Adrenal gland (tissue), 19 donors: ENCODE measurements around the gene OR4D10. TPM values are rescaled to one million over a fixed set of nuclear protein-coding genes. Genes with fewer than 3 reads are reported as not detected.

Experiments used
- DNase-seq, 7 donors: peaks; one replicate each; pipeline ENCODE4 v3.0.0-alpha.2; 2019 to 2020
- H3K27ac ChIP-seq, 5 donors: fragments of 200-600 bp; sonication (generic) in 4 of 5; 1 replicate in 3 of 5; 2 replicates in 2 of 5; pipeline versions ENCODE4 v1.5.1 to v1.8.0; 2016 to 2020; ENCODE audit warnings: mild to moderate bottlenecking in 1 of 5
- H3K27me3 ChIP-seq: fragments of 200-600 bp; 2 replicates; pipeline ENCODE4 v1.8.0; 2021
- H3K36me3 ChIP-seq, 2 donors: fragments of 200-600 bp; replicated peaks in 1 of 2; 1 replicate in 1 of 2; 2 replicates in 1 of 2; pipeline versions ENCODE4 v1.5.1 to v1.8.0; 2018 to 2022
- H3K4me1 ChIP-seq, 2 donors: fragments of 200-600 bp; replicated peaks in 1 of 2; 1 replicate in 1 of 2; 2 replicates in 1 of 2; pipeline versions ENCODE4 v1.5.1 to v1.8.0; 2018 to 2021
- H3K4me3 ChIP-seq, 4 donors: fragments of 200-600 bp; sonication (generic) in 3 of 4; one replicate each; pipeline ENCODE4 v1.5.1; 2016 to 2018
- H3K9me3 ChIP-seq, 3 donors: fragments of 200-600 bp; sonication (generic) in 1 of 3; replicated peaks in 1 of 3; 1 replicate in 2 of 3; 2 replicates in 1 of 3; pipeline versions ENCODE4 v1.5.1 to v1.8.0; 2016 to 2021
- POLR2A ChIP-seq, 2 donors: fragments of 450-650 bp; IDR thresholded peaks; one replicate each; pipeline ENCODE4 v1.6.1; 2017; ENCODE audit warnings: antibody characterized with exemption in 2 of 2, mild to moderate bottlenecking in 2 of 2, moderate library complexity in 1 of 2
- WGBS, 4 donors: extraction: QIAGEN DNeasy Blood & Tissue Kit in 2 of 4; methylation state at CpG; one replicate each; pipeline versions ENCODE4 v1.1.5 to v1.1.7; 2013 to 2017; 5-methylcytosine and 5-hydroxymethylcytosine counted together
- intact Hi-C, 2 donors: fragments of 100-400 bp; cut with DNase I; formaldehyde crosslinking; loops; one replicate each; pipeline versions ENCODE4 v1.14.1 to v1.15.0; 2022 to 2023
- long read RNA-seq, 10 donors: library from polyadenylated mRNA in 3 of 10; unstranded in 2 of 10; stranded (forward) in 1 of 10; transcript quantifications; one replicate each; pipeline ENCODE4 v2.0.0 and lab custom pipeline, GENCODE V29; 2021 to 2026
- polyA plus RNA-seq, 3 donors: library from polyadenylated mRNA; stranded (reverse); fragments of 200-250 nt in 2 of 3; fragments of 350-450 nt in 1 of 3; fragmentation: Illumina TruSeq in 1 of 3; extraction: RNeasy Lipid Tissue Mini Kit (QIAGEN cat#74804) in 1 of 3; gene quantifications; one replicate each; pipeline ENCODE4 v1.2.3, GENCODE V29; 2013 to 2014
- total RNA-seq, 9 donors: library from RNA; depleted of rRNA in 4 of 9; stranded (reverse); fragments of >200 nt in 4 of 9; fragments of 120-200 nt in 1 of 9; fragmentation: NEBNext Ultra II Directional in 1 of 9; extraction: Animal tissue kit (Norgen Biotek cat#: 25700) in 1 of 9; gene quantifications; one replicate each; pipeline versions ENCODE4 v1.1.0 to v1.2.4, GENCODE V29; 2013 to 2023
- TF ChIP-seq, protein P1 (sequence below), 6 experiments: fragments of 450-650 bp in 4 of 6; fragments of 200-600 bp in 2 of 6; sonication (generic) in 1 of 6; IDR thresholded peaks; 1 replicate in 5 of 6; 2 replicates in 1 of 6; pipeline versions ENCODE4 v1.5.1 to v1.8.0; 2016 to 2021; ENCODE audit warnings: antibody characterized with exemption in 6 of 6, mild to moderate bottlenecking in 2 of 6, moderate library complexity in 1 of 6
- donor health status: healthy with polysubstance abuse.
- donor health status: Bipolar disorder and iron deficiency.
- donor health status: DM: yes; HTN: yes; CAD: no.
- donor health status: DM: no; HTN: no; CAD: no.
- donor health status: DM: no; HTN: no; CAD: no.
- donor health status: DM: yes; HTN: yes; CAD: no.

OR4D10 gene
- total RNA-seq (not detected), polyA plus RNA-seq (not detected)
- long read RNA-seq, donor 1 = 0 reads
- long read RNA-seq, donor 2 = 0 reads
- long read RNA-seq, donor 3 = 0 reads
- long read RNA-seq, donor 4 = 0 reads
- long read RNA-seq, donor 5 = 0 reads
- long read RNA-seq, donor 6 = 0 reads
- long read RNA-seq, donor 7 = 0 reads
- long read RNA-seq, donor 8 = 0 reads
- long read RNA-seq, donor 9 = 0 reads
- long read RNA-seq, donor 10 = 0 reads

- Histone ChIP-seq H3K36me3 (no peaks in the 10 kb centered on the region), H3K9me3 (no peaks in the 10 kb centered on the region), H3K4me1 (no peaks in the 10 kb centered on the region), H3K4me3 (no peak within 1 kb of the TSS), H3K27ac (no peak within 1 kb of the TSS), H3K27me3 (no peaks in the 10 kb centered on the region)
- DNase-seq = no peak
- intact Hi-C loops = no loop called here
- no peak for TF ChIP-seq POLR2A (IDR thresholded peaks at IDR 0.05)
- TF ChIP-seq, protein P1, sequence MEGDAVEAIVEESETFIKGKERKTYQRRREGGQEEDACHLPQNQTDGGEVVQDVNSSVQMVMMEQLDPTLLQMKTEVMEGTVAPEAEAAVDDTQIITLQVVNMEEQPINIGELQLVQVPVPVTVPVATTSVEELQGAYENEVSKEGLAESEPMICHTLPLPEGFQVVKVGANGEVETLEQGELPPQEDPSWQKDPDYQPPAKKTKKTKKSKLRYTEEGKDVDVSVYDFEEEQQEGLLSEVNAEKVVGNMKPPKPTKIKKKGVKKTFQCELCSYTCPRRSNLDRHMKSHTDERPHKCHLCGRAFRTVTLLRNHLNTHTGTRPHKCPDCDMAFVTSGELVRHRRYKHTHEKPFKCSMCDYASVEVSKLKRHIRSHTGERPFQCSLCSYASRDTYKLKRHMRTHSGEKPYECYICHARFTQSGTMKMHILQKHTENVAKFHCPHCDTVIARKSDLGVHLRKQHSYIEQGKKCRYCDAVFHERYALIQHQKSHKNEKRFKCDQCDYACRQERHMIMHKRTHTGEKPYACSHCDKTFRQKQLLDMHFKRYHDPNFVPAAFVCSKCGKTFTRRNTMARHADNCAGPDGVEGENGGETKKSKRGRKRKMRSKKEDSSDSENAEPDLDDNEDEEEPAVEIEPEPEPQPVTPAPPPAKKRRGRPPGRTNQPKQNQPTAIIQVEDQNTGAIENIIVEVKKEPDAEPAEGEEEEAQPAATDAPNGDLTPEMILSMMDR (IDR thresholded peaks at IDR 0.05) = no peak
These were observed at the start of gene OR4D10 for GRCh38 chr11:59473015-59473414. OR4D10 (plus strand) TSS chr11:59473315; CDS start chr11:59477430, 4,115 bp downstream.

DNA sequence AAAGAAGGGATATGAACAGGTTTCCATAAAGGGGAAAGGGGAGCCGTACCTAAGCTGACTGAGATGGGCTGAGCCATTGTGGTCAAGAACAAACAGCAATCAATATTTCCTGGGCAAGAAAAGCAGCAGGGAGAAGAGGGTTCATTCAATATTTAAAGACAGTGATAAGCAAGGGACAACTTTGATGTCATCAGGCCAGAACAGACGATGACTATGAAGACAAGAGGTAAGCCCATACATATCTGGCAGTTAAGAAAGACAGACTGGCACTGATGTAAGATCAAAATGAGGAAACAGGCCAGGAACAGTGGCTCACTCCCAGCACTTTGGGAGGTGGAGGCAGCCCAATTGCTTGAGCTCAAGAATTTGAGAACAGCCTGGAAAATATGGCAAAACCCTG, 49.3 kb upstream of the OR4D10 start:
- WGBS, 4 donors = 63 to 86% (median 71%) methylated on average over 2 of the region's 2 CpGs
- Histone ChIP-seq H3K4me3 (no peak overlapping the region), H3K27ac (no peak overlapping the region), H3K36me3 (no peaks in the 10 kb centered on the region), H3K27me3 (no peaks in the 10 kb centered on the region), H3K9me3 (no peaks in the 10 kb centered on the region), H3K4me1 (no peaks in the 10 kb centered on the region)
- DNase-seq = no peak
- intact Hi-C loops = loop anchor here in 1 of 2 donors (10.0 kb wide), 1 partner anchor 249 kb away; the partner anchor contains the start of gene DTX4
- no peak for TF ChIP-seq POLR2A (IDR thresholded peaks at IDR 0.05)
- TF ChIP-seq, protein P1 (IDR thresholded peaks at IDR 0.05) = no peak

DNA sequence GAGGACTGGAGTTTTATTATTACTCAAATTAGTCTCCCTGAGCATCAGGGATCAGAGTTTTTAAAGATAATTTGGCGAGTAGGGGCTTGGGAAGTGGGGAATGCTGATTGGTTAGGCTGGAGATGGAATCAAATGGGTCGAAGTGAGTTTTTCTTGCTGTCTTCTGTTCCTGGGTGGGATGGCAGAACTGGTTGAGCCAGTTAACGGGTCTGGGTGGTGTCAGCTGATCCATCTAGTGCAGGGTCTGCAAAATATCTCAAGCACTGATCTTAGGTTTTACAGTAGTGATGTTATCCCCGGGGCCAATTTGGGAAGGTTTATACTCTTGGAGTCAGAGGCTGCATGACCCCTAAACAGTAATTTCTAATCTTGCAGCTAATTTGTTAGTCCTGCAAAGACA, 48.0 kb upstream of the OR4D10 start:
- no peak for DNase-seq

GRCh38 chr11:59426361-59427067, 46.6 kb upstream of the OR4D10 start, which contains the start of gene OR5A2:
OR5A2 (minus strand) TSS chr11:59426413; CDS start chr11:59422953, 3,460 bp downstream.
- H3K27ac ChIP-seq = no peak within 1 kb of the TSS
- TF ChIP-seq POLR2A (IDR thresholded peaks at IDR 0.05) = no peak
- TF ChIP-seq, protein P1 (IDR thresholded peaks at IDR 0.05) = no peak
- H3K4me1 ChIP-seq = no peaks in the 10 kb centered on the region
- 49 to 58% (median 54%) methylated on average over 5 of the region's 5 CpGs for WGBS, 4 donors
- intact Hi-C loops = loop anchor here in 1 of 2 donors (10.0 kb wide), 1 partner anchor 252 kb away; the partner anchor contains the start of gene DTX4
- no peak within 1 kb of the TSS for H3K4me3 ChIP-seq
- no peaks in the 10 kb centered on the region for H3K27me3 ChIP-seq
- DNase-seq = no peak
- H3K36me3 ChIP-seq = no peaks in the 10 kb centered on the region
- no peaks in the 10 kb centered on the region for H3K9me3 ChIP-seq

More for the DNA sequence above, 48.0 kb upstream of the OR4D10 start:
- 44 to 61% (median 51%) methylated on average over 3 to 4 of the region's 4 CpGs for WGBS, 4 donors
- Histone ChIP-seq H3K4me3 (no peak overlapping the region), H3K27me3 (no peaks in the 10 kb centered on the region), H3K27ac (no peak overlapping the region), H3K36me3 (no peaks in the 10 kb centered on the region), H3K4me1 (no peaks in the 10 kb centered on the region), H3K9me3 (no peaks in the 10 kb centered on the region)
- TF ChIP-seq, protein P1 (IDR thresholded peaks at IDR 0.05) = no peak
- no peak for TF ChIP-seq POLR2A (IDR thresholded peaks at IDR 0.05)
- intact Hi-C loops = loop anchor here in 1 of 2 donors (10.0 kb wide), 1 partner anchor 250 kb away; the partner anchor contains the start of gene DTX4
